Measurements from ENCODE around the gene ADNP.

- TF ChIP-seq CTCF (IDR thresholded peaks at IDR 0.05) (no peak), POLR2A (IDR thresholded peaks at IDR 0.05) (no peak)
Measured at GRCh38 chr20:50862546-50862945, 68.7 kb downstream of the ADNP start.

Measured in Peyer's patch (tissue), 4 donors.